Testis (tissue), 3 donors: ENCODE results near the gene FLYWCH1. TPM values are rescaled to one million over a fixed set of nuclear protein-coding genes. Genes with fewer than 3 reads are reported as not detected.

Experiments
- DNase-seq: peaks from one replicate; pipeline ENCODE4 v3.0.0-alpha.2; 2019
- H3K27ac ChIP-seq, 2 donors: fragments of 200-600 bp; sonication (generic); one replicate each; pipeline ENCODE4 v1.5.1; 2019
- H3K27me3 ChIP-seq: fragments of 200-600 bp; sonication (generic); one replicate; pipeline ENCODE4 v1.5.1; 2019
- H3K36me3 ChIP-seq: fragments of 200-600 bp; sonication (generic); one replicate; pipeline ENCODE4 v1.5.1; 2017; ENCODE audit warnings: low read depth; ENCODE audit errors: missing control alignments
- H3K4me1 ChIP-seq: fragments of 200-600 bp; sonication (generic); one replicate; pipeline ENCODE4 v1.5.1; 2019
- H3K4me3 ChIP-seq, 2 donors: fragments of 200-600 bp; sonication (generic); one replicate each; pipeline ENCODE4 v1.5.1; 2017 to 2019
- H3K9me3 ChIP-seq: fragments of 200-600 bp; sonication (generic); one replicate; pipeline ENCODE4 v1.5.1; 2017
- POLR2A ChIP-seq: fragments of 450-650 bp; IDR thresholded peaks from one replicate; pipeline ENCODE4 v1.6.1; 2017; ENCODE audit warnings: antibody characterized with exemption, mild to moderate bottlenecking, moderate library complexity
- WGBS, 2 donors: methylation state at CpG; one replicate each; pipeline ENCODE4 v1.1.5; 2018; 5-methylcytosine and 5-hydroxymethylcytosine counted together
- intact Hi-C: fragments of 100-400 bp; cut with DNase I; formaldehyde crosslinking; loops from one replicate; pipeline ENCODE4 v1.15.1; 2023; ENCODE audit warnings: low total_unique reads
- polyA plus RNA-seq: library from polyadenylated mRNA; stranded (reverse); fragments of 350-450 nt; fragmentation: Illumina TruSeq; extraction: RNeasy Lipid Tissue Mini Kit (QIAGEN cat#74804); gene quantifications from one replicate; pipeline ENCODE4 v1.2.3, GENCODE V29; 2014; ENCODE audit warnings: low read depth, low replicate concordance; ENCODE audit not compliant: insufficient read depth
- total RNA-seq, 2 donors: library from RNA; depleted of rRNA; stranded (reverse); fragments of >200 nt; gene quantifications; one replicate each; pipeline ENCODE4 v1.2.3, GENCODE V29; 2016
- TF ChIP-seq, protein P1 (sequence below), 3 experiments: fragments of 450-650 bp in 2 of 3; fragments of 200-600 bp in 1 of 3; sonication (generic) in 1 of 3; IDR thresholded peaks; one replicate each; pipeline ENCODE4 v1.5.1; 2016 to 2019; ENCODE audit warnings: antibody characterized with exemption in 3 of 3, mild to moderate bottlenecking in 2 of 3, moderate library complexity in 1 of 3

The FLYWCH1 gene
- total and polyA plus RNA-seq, 3 donors from 2014 or later: 12.5 to 31.0 (median 26.7) TPM

- Histone ChIP-seq H3K4me1 (peaks cover 19% of the 10 kb centered on the region), H3K4me3 (peak overlapping the region in 1 of 2 donors; percentile 38), H3K9me3 (no peaks in the 10 kb centered on the region), H3K27ac (no peak overlapping the region), H3K36me3 (no peaks in the 10 kb centered on the region), H3K27me3 (no peaks in the 10 kb centered on the region)
- no peak for DNase-seq
- 0 to 1% methylated on average over 15 to 36 of the region's 40 CpGs for WGBS, 2 donors
- TF ChIP-seq POLR2A: no peak
- TF ChIP-seq, protein P1, sequence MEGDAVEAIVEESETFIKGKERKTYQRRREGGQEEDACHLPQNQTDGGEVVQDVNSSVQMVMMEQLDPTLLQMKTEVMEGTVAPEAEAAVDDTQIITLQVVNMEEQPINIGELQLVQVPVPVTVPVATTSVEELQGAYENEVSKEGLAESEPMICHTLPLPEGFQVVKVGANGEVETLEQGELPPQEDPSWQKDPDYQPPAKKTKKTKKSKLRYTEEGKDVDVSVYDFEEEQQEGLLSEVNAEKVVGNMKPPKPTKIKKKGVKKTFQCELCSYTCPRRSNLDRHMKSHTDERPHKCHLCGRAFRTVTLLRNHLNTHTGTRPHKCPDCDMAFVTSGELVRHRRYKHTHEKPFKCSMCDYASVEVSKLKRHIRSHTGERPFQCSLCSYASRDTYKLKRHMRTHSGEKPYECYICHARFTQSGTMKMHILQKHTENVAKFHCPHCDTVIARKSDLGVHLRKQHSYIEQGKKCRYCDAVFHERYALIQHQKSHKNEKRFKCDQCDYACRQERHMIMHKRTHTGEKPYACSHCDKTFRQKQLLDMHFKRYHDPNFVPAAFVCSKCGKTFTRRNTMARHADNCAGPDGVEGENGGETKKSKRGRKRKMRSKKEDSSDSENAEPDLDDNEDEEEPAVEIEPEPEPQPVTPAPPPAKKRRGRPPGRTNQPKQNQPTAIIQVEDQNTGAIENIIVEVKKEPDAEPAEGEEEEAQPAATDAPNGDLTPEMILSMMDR (IDR thresholded peaks at IDR 0.05): no peak
- intact Hi-C loops: no loop called here
Observed at GRCh38 chr16:2963074-2963722, 51.5 kb downstream of the FLYWCH1 start.

- no peak within 1 kb of the TSS for H3K27ac ChIP-seq
- H3K4me1 ChIP-seq: peaks cover 19% of the 10 kb centered on the region
- peak within 1 kb of the TSS; percentile 6 to 38 for H3K4me3 ChIP-seq
- no peaks in the 10 kb centered on the region for H3K27me3 ChIP-seq
- 1% methylated on average over 26 to 58 of the region's 60 CpGs for WGBS, 2 donors
- TF ChIP-seq, protein P1 (IDR thresholded peaks at IDR 0.05): no peak
- TF ChIP-seq POLR2A: no peak
- H3K9me3 ChIP-seq: no peaks in the 10 kb centered on the region
- intact Hi-C loops: no loop called here
- no peaks in the 10 kb centered on the region for H3K36me3 ChIP-seq
- no peak for DNase-seq
Observed at GRCh38 chr16:2963723-2964474, 52.2 kb downstream of the FLYWCH1 start, which contains the start of gene KREMEN2. Gene KREMEN2 (plus strand): TSS chr16:2964275. CDS start chr16:2964521, 246 bp downstream.

DNA sequence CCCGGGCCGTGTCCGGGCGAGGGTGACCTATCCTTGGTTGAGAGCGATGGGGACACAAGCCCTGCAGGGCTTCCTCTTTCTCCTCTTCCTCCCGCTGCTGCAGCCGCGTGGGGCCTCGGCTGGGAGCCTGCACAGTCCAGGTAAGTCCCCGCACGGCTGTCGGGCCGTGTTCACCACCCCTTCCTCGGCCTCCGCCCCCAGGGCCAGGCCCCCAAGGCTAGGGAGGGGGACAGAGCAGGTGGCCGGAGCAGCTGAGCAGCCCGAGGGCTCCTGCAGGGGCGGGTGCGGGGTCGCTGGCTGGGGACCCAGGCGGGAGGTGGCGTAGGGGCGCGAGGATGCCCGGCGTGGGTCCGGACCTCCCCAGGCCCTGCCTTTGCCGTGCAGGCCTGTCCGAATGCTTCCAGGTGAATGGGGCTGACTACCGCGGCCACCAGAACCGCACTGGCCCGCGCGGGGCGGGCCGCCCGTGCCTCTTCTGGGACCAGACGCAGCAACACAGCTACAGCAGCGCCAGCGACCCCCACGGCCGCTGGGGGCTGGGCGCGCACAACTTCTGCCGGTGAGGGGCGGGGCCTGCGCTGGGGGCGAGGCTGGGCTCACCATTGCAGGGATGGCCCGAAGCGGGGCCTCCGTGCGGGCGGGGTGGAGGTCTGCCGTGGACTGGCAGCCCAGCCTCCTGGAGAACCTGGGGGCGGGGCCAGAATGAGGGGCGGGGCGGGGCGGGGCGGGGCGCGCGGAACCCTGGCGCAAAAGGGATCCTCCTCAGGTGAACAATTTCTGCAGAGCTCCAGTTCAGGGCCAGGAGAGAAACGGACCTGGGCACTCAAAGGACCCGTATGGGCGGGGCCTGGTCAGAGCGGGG lies 53.0 kb downstream of the FLYWCH1 start:
- H3K9me3 ChIP-seq: no peaks in the 10 kb centered on the region
- no peaks in the 10 kb centered on the region for H3K36me3 ChIP-seq
- 1 to 3% methylated on average over 11 to 53 of the region's 68 CpGs for WGBS, 2 donors
- DNase-seq: peak; percentile 56
- no peak overlapping the region for H3K27ac ChIP-seq
- peaks cover 21% of the 10 kb centered on the region for H3K4me1 ChIP-seq
- no peaks in the 10 kb centered on the region for H3K27me3 ChIP-seq
- intact Hi-C loops: no loop called here
- no peak for TF ChIP-seq POLR2A
- TF ChIP-seq, protein P1 (IDR thresholded peaks at IDR 0.05): no peak
- peak overlapping the region; percentile 6 to 38 for H3K4me3 ChIP-seq

DNA sequence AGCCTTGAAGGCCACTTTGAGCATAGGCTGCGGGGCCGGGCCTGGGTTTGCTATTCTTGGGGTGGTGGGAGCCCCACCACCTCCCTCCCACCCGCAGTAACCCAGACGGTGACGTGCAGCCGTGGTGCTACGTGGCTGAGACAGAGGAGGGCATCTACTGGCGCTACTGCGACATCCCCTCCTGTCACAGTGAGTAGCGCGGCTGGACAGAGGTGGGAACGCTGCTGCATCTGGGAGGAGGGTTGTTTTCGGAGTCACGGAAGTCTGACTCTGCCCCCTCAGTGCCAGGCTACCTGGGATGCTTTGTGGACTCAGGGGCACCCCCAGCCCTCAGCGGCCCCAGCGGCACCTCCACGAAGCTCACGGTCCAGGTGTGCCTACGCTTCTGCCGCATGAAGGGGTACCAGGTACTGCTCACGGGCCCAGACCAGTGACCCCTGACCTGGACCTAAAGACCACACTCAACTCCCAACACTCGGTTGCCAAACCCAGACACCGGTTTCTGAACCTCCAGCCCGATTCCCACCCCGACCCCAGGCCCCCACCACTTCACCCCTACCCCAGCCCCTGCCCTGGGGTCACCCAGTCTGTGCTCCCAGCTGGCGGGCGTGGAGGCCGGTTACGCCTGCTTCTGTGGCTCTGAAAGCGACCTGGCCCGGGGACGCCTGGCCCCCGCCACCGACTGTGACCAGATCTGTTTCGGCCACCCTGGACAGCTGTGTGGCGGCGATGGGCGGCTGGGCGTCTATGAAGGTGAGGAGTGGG lies 54.5 kb downstream of the FLYWCH1 start:
- H3K4me3 ChIP-seq: no peak overlapping the region
- WGBS, 2 donors: 25 to 42% methylated on average over 16 to 25 of the region's 39 CpGs
- H3K27ac ChIP-seq: no peak overlapping the region
- TF ChIP-seq, protein P1 (IDR thresholded peaks at IDR 0.05): no peak
- TF ChIP-seq POLR2A: no peak
- H3K36me3 ChIP-seq: no peaks in the 10 kb centered on the region
- H3K4me1 ChIP-seq: peaks cover 29% of the 10 kb centered on the region
- H3K27me3 ChIP-seq: no peaks in the 10 kb centered on the region
- H3K9me3 ChIP-seq: no peaks in the 10 kb centered on the region
- intact Hi-C loops: no loop called here
- no peak for DNase-seq
